Measurements from ENCODE around the gene GORASP2.
"Not testable (repeated sequence)": the region's sequence is repeated elsewhere in the genome, so short reads cannot be mapped to it uniquely, and the experiment has no call there.

Gene GORASP2

DNA sequence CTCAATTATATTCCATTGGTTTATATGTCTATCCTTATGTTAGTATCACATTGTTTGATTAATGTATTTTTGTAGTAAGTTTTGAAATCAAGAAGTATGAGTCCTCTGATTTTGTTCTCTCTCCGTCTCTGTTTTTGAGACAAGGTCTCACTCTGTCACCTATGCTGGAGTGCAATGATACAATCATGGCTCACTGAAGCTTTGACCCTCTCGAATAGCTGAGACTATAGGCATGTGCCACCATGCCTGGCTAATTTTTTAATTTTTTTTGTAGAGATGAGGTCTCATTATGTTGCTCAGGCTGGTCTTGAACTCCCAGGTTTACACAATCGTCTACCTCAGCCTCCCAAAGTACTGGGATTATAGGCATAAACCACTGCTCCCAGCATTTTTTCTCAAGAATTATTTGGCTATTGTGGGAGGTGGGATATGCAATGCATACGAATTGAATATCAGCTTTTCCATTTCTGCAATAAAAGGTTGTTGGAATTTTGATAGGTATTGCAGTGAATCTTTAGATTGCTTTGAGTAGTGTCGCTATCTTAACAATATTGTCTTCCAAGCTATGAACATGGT is 17.7 kb upstream of the GORASP2 start:
- no peaks in the 10 kb centered on the region for H3K27me3 ChIP-seq (ENCODE audit: insufficient read depth, insufficient read length)
- peaks cover 54% of the 10 kb centered on the region for H3K9me3 ChIP-seq (ENCODE audit: insufficient read depth, low read length)
- H3K4me1 ChIP-seq (ENCODE audit: insufficient read depth, insufficient read length): no peaks in the 10 kb centered on the region
- H3K9ac ChIP-seq (ENCODE audit: insufficient read length, low read depth): no peak overlapping the region
- H3K4me3 ChIP-seq (ENCODE audit: insufficient read length, low read depth): no peak overlapping the region
- DNase-seq (ENCODE audit: low read depth, low spot score): no peak
- TF ChIP-seq ZNF274 (IDR thresholded peaks at IDR 0.05; ENCODE audit: low read depth, low read length) (peak; percentile 92), SUZ12 (IDR thresholded peaks at IDR 0.05; ENCODE audit: extremely low read depth, insufficient read depth, insufficient read length) (no peak), YY1 (IDR thresholded peaks at IDR 0.05; ENCODE audit: insufficient read depth, insufficient read length) (no peak)
- H3K36me3 ChIP-seq (ENCODE audit: insufficient read depth, insufficient read length, low read length): no peaks in the 10 kb centered on the region

DNA sequence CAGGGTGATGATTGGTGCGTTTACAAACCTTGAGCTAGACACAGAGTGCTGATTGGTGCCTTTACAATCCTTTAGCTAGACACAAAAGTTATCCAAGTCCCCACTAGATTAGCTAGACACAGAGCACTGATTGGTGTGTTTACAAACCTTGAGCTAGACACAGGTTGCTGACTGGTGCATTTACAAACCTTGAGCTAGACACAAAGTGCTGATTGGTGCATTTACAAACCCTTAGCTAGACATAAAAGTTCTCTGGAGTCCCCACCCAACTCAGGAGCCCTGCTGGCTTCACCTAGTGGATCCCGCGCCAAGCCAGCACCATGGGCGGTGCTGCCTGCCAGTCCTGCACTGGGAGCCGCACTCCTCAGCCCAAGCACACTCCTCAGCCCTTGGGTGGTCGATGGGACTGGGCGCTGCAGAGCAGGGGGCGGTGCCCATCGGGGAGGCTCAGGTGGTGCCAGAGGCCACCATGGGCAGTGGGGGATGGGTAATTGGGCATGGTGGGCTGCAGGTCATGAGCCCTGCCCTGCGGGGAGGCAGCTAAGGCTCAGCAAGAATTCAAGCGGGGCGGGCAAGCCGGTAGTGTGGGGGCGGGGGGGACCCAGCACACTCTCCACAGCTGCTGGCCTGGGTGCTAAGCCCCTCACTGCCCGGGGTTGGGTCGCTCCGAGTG is 13.9 kb upstream of the GORASP2 start:
- H3K4me3 ChIP-seq (ENCODE audit: insufficient read length, low read depth); H3K4me1 ChIP-seq (ENCODE audit: insufficient read depth, insufficient read length); DNase-seq (ENCODE audit: low read depth, low spot score); H3K27me3 ChIP-seq (ENCODE audit: insufficient read depth, insufficient read length); H3K9ac ChIP-seq (ENCODE audit: insufficient read length, low read depth); H3K36me3 ChIP-seq (ENCODE audit: insufficient read depth, insufficient read length, low read length): not testable (repeated sequence)
- peaks cover 75% of the 10 kb centered on the region for H3K9me3 ChIP-seq (ENCODE audit: insufficient read depth, low read length)

DNA sequence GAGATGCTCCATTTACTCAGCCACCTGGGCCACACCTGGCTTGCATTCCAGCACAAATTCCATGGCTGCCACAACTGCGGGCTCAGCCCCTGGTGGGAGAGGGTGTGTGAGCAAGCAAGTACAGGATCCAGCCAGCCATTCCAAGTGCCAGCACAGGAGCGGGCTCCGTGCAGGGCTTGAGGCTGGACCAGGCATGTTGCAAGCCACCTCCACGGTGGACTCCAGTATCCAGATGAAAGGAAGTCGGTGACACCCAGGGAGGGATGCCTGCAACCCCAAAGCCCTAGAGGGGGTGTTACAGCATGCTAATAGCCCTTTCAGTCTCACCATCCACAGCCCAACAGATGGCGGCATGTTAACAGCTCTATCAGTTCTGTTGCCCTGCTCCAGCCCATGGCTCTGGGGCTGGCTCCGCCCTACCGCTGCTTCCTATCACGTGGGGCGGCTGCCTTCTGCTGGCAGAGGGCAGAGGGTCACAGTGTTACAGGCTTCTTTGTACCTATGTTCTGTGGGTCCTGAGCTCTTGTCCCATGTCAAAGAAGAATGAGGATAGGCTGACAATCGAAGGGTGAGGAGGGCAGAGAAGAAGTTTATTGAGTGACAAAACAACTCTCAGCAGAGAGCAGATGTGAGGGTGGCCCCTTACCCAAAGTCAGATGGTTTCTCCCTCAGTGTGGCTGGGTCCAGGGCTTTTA is 11.7 kb upstream of the GORASP2 start:
- no peak overlapping the region for H3K9ac ChIP-seq (ENCODE audit: insufficient read length, low read depth)
- no peak for DNase-seq (ENCODE audit: low read depth, low spot score)
- H3K9me3 ChIP-seq (ENCODE audit: insufficient read depth, low read length): peaks cover 53% of the 10 kb centered on the region
- no peak for TF ChIP-seq SUZ12 (IDR thresholded peaks at IDR 0.05; ENCODE audit: extremely low read depth, insufficient read depth, insufficient read length)
- no peak for TF ChIP-seq YY1 (IDR thresholded peaks at IDR 0.05; ENCODE audit: insufficient read depth, insufficient read length)
- TF ChIP-seq ZNF274 (IDR thresholded peaks at IDR 0.05; ENCODE audit: low read depth, low read length): no peak
- H3K36me3 ChIP-seq (ENCODE audit: insufficient read depth, insufficient read length, low read length): no peaks in the 10 kb centered on the region
- no peaks in the 10 kb centered on the region for H3K27me3 ChIP-seq (ENCODE audit: insufficient read depth, insufficient read length)
- no peaks in the 10 kb centered on the region for H3K4me1 ChIP-seq (ENCODE audit: insufficient read depth, insufficient read length)
- H3K4me3 ChIP-seq (ENCODE audit: insufficient read length, low read depth): no peak overlapping the region

DNA sequence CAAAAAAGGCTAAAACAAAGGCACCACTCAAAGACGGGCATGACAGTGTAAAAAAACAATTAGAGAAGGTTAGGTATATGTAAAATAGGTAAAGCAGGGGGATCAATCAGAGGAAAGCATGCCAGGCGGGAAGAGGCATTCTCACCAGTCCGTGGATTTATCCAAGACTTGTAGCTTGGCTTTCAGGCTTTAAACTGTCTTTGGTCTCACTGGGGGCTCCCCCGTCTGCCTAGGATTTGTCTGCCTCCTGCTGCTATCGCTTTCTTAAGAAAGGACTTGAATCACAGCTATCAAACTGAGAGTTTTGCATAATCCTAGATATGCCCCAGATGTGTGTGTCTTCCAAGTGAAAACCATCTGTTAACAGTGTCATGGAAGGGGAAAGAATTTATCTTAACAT is 11.1 kb upstream of the GORASP2 start:
- peaks cover 53% of the 10 kb centered on the region for H3K9me3 ChIP-seq (ENCODE audit: insufficient read depth, low read length)
- TF ChIP-seq YY1 (IDR thresholded peaks at IDR 0.05; ENCODE audit: insufficient read depth, insufficient read length) (no peak), ZNF274 (IDR thresholded peaks at IDR 0.05; ENCODE audit: low read depth, low read length) (no peak), SUZ12 (IDR thresholded peaks at IDR 0.05; ENCODE audit: extremely low read depth, insufficient read depth, insufficient read length) (no peak)

DNA sequence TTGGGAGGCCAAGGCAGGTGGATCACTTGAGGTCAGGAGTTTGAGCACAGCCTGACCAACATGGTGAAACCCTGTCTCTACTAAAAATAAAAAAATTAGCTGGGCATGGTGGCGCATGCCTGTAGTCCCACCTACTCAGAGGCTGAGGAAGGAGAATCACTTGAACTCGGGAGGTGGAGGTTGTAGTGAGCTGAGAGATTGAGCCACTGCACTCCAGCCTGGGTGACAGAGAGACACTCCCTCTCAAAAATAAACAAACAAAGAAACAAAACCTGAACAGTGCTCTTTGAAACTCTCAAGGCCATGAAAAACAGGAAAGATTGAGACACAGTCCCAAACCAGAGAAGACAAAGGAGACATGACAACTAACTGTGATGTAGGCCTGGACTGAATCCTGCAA is 7.2 kb upstream of the GORASP2 start:
- not testable (repeated sequence) for H3K27me3 ChIP-seq (ENCODE audit: insufficient read depth, insufficient read length); H3K36me3 ChIP-seq (ENCODE audit: insufficient read depth, insufficient read length, low read length); DNase-seq (ENCODE audit: low read depth, low spot score); H3K4me3 ChIP-seq (ENCODE audit: insufficient read length, low read depth); H3K9ac ChIP-seq (ENCODE audit: insufficient read length, low read depth); H3K4me1 ChIP-seq (ENCODE audit: insufficient read depth, insufficient read length)
- H3K9me3 ChIP-seq (ENCODE audit: insufficient read depth, low read length): peaks cover 51% of the 10 kb centered on the region

More for the DNA sequence above, 11.1 kb upstream of the GORASP2 start:
- no peaks in the 10 kb centered on the region for H3K27me3 ChIP-seq (ENCODE audit: insufficient read depth, insufficient read length)
- no peak overlapping the region for H3K9ac ChIP-seq (ENCODE audit: insufficient read length, low read depth)
- H3K4me3 ChIP-seq (ENCODE audit: insufficient read length, low read depth): no peak overlapping the region
- no peaks in the 10 kb centered on the region for H3K4me1 ChIP-seq (ENCODE audit: insufficient read depth, insufficient read length)
- H3K36me3 ChIP-seq (ENCODE audit: insufficient read depth, insufficient read length, low read length): no peaks in the 10 kb centered on the region
- DNase-seq (ENCODE audit: low read depth, low spot score): no peak

DNA sequence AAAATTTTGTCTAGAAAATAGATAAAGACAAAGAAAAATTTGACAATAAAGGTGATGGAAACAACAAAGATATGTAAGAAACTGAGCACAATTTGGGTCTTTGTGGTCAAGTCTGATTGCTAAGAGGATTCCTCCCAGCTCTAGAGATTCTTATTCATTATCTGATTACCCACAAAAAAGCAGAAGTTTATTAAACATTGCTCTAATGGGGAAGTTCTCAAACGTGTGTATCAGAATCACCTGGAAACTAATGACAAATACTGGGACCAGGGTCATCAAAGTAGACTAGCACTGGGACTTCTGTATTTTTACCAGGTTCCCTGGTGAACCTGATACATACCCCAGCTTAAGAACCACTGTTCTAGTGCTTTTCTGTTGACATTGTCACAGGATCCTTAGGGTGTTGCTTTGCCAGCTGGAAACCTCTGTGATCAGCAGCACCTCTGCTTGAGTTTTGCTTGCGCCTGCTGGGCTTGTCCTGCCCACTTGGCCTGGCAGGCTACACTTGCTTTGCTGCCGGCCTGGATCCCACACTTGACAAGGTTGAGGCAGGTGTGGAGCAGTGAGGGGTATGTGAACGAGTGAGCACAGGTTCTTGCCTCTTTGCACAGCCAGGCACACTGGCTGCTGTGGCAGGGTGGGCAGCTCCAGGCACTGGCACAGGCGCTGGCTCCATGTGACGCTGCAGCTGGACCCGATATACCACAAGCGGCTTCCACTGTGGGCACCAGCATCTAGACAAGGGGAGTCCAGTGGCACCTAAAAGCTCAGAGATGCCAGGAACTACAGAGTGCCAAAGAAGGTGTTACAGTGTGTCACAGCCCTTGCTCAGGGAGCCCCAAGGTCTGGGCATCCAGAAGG is 6.2 kb upstream of the GORASP2 start:
- H3K36me3 ChIP-seq (ENCODE audit: insufficient read depth, insufficient read length, low read length): no peaks in the 10 kb centered on the region
- TF ChIP-seq ZNF274 (IDR thresholded peaks at IDR 0.05; ENCODE audit: low read depth, low read length): no peak
- peaks cover 51% of the 10 kb centered on the region for H3K9me3 ChIP-seq (ENCODE audit: insufficient read depth, low read length)
- no peak overlapping the region for H3K9ac ChIP-seq (ENCODE audit: insufficient read length, low read depth)
- no peaks in the 10 kb centered on the region for H3K27me3 ChIP-seq (ENCODE audit: insufficient read depth, insufficient read length)
- no peak for DNase-seq (ENCODE audit: low read depth, low spot score)
- H3K4me1 ChIP-seq (ENCODE audit: insufficient read depth, insufficient read length): no peaks in the 10 kb centered on the region
- H3K4me3 ChIP-seq (ENCODE audit: insufficient read length, low read depth): no peak overlapping the region

DNA sequence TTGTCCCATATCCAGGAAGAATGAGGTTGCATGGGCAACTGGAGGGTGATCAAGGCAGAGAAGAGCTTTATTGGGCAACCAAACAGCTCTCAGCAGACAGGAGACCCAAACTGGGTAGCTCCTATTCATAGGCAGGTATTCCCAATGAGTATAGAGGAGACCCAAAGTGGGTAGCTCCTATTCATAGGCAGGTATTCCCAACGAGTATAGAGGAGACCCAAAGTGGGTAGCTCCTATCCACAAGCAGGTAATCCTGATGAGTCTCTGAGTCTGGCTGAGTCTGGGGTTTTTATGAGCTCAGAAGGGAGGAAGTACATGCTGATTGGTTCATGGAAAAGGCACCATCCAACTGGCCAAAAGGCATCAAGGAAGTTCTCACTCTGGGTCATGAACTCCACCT is 5.3 kb upstream of the GORASP2 start:
- no peaks in the 10 kb centered on the region for H3K36me3 ChIP-seq (ENCODE audit: insufficient read depth, insufficient read length, low read length)
- no peak overlapping the region for H3K4me3 ChIP-seq (ENCODE audit: insufficient read length, low read depth)

More for the DNA sequence above, 5.3 kb upstream of the GORASP2 start:
- TF ChIP-seq SUZ12 (IDR thresholded peaks at IDR 0.05; ENCODE audit: extremely low read depth, insufficient read depth, insufficient read length): no peak
- no peak for TF ChIP-seq ZNF274 (IDR thresholded peaks at IDR 0.05; ENCODE audit: low read depth, low read length)
- no peak for TF ChIP-seq YY1 (IDR thresholded peaks at IDR 0.05; ENCODE audit: insufficient read depth, insufficient read length)
- no peak for DNase-seq (ENCODE audit: low read depth, low spot score)
- Histone ChIP-seq H3K27me3 (ENCODE audit: insufficient read depth, insufficient read length) (no peaks in the 10 kb centered on the region), H3K4me1 (ENCODE audit: insufficient read depth, insufficient read length) (no peaks in the 10 kb centered on the region), H3K9ac (ENCODE audit: insufficient read length, low read depth) (no peak overlapping the region), H3K9me3 (ENCODE audit: insufficient read depth, low read length) (peaks cover 47% of the 10 kb centered on the region)

Data from NT2/D1 (cell line).